Fibroblast of upper back skin (primary cell): ENCODE results near the gene NUP160.
"Not testable (repeated sequence)": the region's sequence is repeated elsewhere in the genome, so short reads cannot be mapped to it uniquely, and the experiment has no call there.

Experiments
- DNase-seq: peaks from one replicate; pipeline ENCODE4 v3.0.0-alpha.2; 2013

Gene NUP160

DNA sequence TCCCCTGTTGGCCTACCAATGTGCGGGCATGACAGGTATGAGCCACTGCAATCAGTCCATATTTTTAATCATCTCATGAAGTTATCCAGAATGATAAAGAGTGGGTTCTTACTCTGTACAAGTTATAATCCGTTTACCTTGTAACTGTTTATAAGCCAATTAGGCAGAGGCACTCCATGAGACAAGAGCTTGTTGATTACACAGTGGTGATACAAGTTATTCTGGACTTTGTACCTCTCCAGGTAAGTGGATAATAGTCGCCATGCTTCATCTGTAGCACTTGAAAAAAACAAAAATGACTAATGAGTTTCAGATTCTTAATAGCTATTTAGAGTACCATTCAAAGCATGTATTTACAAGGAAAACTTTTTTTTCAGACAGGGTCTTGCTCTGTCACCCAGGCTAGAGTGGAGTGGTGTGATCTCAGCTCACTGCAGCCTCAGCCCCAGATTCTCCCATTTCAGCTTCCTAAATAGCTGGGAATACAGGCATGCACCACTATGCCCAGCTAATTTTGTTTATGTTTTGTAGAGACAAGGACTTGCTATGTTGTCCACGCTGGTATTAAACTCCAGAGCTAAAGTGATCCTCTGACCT lies 63.3 kb downstream of the NUP160 start:
- no peak for DNase-seq

DNA sequence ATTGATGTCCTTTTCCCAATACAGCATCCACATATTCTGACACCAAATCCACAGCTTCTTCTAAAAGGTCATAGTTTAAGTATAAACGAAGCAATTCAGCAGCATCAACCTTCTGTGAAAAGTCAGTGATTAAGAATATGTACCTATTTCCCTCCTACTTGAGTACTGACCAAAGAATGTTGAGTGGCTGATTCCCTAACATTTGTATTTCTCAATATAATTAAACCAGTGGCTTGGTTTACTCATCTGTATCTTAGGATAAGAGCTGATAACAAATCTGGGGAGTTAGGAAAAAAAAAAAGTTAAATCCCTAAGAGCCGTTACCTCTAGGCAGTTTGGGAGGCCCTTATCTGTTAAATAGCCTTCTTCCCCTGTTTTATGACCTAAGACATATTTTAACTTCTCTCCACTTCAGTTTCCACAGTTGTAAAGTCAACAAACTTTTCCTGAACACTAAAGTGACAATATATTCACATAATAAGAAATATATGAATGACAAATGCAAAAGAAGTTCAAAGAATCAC lies 65.0 kb downstream of the NUP160 start:
- no peak for DNase-seq

DNA sequence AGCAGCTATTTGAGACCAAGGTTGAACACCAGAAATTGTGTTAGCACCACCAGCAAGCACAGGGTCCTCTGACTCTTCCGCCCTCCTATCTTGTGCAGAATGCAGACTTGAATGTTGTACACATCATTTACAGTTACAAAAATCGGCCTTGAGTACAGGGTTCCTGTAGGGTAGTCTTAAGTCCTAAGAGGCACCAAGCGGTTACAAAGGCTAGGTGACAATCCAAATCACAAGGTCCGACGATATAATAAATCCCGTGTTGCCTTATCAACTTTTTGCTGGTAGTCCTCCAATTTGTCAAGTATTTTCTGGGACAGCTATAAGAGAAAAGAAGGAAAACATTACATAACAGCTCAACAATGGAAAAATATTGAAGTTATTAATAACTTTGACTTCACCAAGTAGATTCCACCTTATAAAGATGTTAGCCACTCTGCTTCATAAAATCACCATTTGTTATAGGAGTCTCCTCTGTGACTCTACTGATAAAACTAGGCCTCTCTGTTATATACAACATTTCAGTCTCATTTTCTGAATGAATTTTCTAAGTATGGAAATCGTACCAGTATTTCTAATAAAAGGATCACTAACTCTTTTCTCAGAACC lies 69.2 kb downstream of the NUP160 start:
- DNase-seq: no peak

DNA sequence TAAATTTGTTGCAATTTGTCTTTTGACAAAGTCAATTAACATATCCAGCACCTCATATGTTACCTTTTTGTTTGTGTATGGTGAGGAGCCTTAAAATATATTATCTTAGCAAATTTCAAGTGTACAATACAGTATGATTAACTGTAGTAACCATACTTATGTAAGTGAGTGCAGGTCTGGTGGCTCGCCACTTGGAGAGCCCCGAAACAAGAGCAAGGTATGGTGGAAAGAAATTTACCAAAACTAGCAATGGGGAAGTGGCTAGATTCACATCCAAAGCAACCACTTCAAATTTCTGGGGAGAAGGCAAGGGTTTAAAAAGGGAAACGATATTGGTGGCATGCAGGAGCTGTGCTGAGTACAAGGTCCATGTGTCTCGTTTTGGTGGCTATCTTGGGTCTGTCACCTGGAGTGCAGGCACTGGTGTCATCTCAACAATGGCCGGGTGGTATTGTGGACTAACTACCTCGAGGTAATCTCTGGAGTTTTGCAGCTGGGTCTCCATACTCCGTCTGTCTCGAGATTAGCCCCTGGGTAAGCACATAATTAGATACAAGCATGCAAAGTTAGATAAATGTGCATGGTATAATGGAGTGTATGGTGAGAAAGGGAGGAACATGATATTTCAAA lies 72.8 kb downstream of the NUP160 start:
- no peak for DNase-seq

DNA sequence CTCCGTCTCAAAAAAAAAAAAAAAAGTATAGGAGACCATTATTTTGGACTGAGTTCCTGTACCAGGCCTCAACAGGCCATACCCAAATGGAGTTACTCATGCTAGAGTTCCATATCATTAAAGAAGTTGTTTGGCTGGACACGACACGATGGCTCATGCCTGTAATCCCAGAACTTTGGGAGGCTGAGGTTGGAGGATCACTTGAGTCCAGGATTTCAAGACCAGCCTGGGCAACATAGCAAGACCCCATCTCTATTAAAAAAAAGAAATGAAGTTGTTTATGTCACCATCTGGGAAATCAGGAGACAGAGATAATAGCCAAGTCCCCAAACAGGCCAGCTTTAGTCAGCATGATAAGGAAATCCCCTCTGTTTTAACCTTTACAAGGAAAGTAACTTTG lies 74.3 kb downstream of the NUP160 start:
- no peak for DNase-seq

DNA sequence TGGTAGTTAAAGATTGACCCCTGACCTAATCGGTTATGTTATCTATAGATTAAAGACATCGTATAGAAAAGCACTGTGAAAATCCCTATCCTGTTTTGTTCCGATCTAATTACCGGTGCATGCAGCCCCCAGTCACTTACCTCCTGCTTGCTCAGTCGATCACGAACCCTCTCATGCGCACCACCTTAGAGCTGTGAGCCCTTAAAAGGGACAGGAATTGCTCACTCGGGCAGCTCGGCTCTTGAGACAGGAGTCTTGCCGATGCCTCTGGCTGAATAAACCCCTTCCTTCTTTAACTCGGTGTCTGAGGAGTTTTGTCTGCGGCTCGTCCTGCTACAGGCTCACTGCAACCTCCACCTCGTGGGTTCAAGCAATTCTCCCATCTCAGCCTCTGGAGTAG lies 78.6 kb downstream of the NUP160 start:
- DNase-seq: not testable (repeated sequence)

DNA sequence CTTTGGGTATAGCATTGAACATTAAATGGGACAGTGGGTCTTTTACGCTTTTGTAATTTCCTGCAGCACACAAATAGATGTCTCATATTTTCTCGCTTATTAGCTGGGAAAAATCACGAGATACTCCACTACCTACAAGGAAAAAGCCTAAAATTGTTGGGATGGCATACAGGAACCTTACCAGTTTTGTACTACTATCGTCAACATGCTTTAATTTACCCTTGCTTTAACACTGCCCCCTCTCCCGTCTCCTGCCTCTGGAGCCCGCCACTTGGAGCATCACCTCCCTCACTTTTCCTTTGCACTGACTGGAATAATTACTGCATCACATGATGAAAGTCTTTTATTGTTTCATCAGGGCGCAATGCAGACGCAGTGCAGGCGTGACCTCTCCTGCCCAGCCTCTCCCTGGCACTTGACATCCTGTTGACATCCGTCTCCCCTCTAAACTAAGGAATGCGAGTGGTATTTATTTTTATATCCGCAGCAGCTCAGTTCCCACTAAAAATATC lies 80.0 kb downstream of the NUP160 start:
- DNase-seq: peak; percentile 78

DNA sequence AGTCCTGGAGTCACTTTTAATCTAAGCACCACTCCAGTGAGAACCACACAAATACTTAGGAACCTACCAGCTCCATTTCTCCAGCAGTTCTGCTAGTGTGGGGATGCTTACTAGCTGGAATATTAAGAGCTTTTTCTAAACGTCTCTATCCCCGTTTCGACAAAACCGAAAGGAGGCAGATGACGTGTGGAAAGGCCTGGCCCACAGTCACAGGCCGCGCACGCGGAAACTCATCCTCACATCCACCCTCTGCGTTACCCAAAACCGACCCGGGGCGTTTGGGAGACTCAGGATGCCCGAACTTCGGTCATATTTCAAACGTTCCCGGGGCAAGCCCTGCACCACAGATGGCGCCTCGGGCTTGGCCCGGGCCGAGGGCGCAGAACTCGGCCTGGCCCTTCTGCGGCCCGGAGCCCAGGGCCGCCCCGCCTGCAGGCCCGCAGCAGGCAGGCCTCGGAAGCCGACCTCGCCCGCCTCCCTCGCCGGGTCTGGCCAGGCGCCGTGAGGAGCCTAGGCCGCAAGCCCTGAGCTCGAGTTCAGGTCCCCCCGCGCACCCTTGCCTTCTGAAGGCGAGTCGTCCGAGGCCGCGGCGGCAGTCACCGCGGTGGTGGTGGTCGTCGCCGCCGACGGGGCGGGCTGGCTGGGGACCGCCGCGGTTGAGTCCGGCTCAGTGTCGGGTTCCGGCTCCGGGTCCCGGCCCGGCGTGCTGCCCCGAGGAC lies 81.5 kb downstream of the NUP160 start:
- peak; percentile 47 for DNase-seq

DNA sequence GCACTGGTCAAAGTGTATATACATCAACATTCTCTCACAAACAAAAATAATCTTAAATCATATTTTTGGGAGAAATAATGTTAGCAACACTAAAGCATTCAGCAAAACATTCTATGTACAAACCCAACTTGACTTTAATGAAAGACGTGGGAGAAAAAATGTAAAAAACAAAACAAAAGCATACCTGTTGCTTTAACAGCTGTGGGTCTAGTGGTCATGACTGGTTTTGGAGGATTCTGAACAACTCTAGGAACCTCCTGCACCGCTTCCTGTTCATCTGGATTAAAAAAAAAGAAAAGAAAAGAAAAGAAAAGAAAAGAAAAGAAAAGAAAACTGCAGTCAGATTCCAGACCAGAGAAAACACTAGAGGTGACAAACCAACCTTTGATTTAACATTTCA lies 83.1 kb downstream of the NUP160 start:
- DNase-seq: peak; percentile 13

DNA sequence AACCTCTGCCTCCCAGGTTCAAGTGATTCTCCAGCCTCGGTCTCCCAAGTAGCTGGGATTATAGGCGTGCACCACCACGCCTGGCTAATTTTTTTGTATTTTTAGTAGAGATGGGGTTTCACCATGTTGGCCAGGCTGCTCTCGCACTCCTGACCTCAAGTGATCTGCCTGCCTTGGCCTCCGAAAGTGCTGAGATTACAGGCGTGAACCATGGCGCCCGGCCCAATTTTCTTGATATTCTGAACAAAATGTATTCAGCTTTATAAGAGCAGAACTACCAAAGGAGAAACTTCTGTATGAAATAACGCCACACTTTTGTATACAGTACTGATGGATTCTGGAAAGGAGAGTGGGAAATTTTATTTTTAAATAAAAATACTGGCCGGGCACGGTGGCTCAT lies 88.9 kb downstream of the NUP160 start:
- not testable (repeated sequence) for DNase-seq

DNA sequence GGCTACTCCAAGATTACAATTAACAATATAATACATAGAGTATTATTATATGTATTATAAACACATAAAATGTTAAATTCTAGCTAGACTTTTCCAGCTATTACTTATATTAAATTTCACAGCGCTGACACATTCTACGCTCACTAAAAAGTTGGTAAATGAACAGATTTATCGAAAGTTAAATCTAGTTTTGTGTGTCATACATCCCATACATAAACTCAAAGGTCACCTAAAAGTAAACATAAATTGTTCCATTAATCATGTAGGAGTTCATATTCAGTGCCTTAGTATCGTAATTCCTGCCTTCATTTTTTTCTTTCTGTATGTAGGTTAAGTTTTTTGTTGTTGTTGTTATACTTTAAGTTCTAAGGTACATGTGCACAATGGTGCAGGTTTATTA lies 91.9 kb downstream of the NUP160 start:
- DNase-seq: no peak

DNA sequence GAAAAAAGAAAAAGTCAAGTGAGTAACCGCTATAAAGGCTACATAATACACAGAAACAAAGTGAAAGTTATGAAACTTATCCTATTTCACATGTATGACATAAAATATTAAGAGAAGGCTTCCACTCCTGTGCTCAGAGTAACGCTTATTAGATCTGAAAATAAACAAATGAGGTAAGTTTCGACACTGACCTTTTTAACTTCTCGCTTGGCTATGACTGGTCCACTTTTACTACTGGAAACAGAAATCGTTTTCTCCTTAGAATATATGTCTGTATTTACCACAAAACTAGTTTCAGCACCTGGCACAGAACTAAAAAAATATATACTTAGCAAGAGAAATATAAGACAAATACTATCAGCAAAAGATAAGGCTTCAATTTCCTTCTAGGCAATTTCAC lies 97.4 kb downstream of the NUP160 start:
- DNase-seq: no peak

DNA sequence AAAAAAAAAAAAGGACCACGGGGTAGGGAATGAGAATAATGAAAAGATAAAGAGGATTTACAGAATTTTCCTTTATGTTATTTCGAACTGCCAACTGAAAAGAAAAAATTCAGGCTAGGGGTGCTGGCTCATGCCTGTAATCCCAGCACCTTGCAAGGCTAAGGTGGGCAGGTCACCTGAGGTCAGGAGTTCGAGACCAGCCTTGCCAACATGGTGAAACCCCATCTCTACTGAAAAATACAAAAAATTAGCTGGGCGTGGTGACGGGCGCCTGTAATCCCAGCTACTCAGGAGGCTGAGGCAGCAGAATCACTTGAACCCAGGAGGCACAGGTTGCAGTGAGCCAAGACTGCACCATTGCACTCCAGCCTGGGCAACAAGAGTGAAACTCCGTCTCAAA lies 105.7 kb downstream of the NUP160 start:
- DNase-seq: not testable (repeated sequence)

DNA sequence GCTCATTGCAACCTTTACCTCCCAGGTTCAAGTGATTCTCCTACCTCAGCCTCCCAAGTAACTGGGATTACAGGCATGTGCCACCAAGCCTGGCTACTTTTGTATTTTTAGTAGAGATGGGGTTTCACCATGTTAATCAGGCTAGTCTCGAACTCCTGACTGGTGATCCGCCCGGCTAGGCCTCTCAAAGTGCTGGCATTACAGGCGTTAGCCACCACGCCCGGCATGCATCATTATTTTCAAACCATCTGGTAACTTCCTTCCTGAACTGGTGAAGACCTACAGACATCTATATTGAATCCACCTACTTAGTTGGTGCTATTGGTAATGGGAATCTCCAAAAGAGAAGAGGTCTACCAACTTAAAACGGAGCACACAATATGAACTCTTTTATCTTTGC lies 110.3 kb downstream of the NUP160 start:
- not testable (repeated sequence) for DNase-seq

DNA sequence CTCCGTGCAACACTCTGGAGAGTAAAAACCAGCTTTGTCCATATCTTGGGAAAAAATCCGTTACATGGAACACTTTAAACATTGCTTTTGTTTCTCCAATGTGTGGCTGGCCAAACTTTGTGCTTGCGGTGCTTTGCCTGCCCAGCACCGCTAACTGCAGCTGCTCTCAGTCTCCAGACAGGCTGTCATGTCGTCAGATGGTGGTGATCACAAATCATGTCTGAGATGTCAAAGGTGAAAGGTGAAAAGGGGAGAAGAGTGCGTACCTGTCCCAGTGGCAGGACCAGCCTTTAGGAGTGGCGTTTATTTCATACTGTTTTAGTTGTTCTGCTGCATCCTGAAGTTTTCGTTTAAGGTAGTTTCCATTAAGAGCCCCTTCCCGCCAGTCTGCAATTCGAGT lies 115.9 kb downstream of the NUP160 start:
- DNase-seq: no peak

DNA sequence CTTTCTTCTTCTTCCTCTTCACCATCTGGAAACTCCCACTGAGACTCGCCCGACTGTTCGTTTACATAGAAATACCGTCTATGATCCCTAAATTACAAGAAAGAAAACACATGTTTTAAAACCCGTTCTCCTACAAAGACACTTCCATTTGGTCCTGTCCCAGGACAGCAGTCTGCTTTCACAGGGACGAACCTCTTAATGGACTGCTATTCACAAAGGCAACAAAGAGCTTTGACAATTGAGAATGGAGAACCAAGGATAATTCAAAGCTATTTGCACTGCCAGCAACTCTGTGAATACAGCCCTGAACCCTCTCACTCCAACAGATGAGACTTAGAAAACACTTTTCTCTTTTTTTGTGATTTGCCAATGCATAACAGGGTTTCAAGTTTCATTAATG lies 116.7 kb downstream of the NUP160 start:
- no peak for DNase-seq
